Epithelial cell of esophagus (primary cell): Measurements from ENCODE around the gene DDX41.

Experiments
- DNase-seq: peaks from one replicate; pipeline ENCODE4 v3.0.0; 2010; ENCODE audit warnings: low read depth
- H3K4me3 ChIP-seq: 2 replicates; pipeline ENCODE4 v1.5.1; 2011; ENCODE audit warnings: mild to moderate bottlenecking, low read length, control low read depth
- TF ChIP-seq, protein P1 (sequence below): IDR thresholded peaks from 2 replicates; pipeline ENCODE4 v1.5.1; 2011; ENCODE audit warnings: low read depth, mild to moderate bottlenecking, low read length, control low read depth, inconsistent platforms; ENCODE audit not compliant: insufficient read depth; ENCODE audit errors: missing control alignments

The DDX41 gene

DNA sequence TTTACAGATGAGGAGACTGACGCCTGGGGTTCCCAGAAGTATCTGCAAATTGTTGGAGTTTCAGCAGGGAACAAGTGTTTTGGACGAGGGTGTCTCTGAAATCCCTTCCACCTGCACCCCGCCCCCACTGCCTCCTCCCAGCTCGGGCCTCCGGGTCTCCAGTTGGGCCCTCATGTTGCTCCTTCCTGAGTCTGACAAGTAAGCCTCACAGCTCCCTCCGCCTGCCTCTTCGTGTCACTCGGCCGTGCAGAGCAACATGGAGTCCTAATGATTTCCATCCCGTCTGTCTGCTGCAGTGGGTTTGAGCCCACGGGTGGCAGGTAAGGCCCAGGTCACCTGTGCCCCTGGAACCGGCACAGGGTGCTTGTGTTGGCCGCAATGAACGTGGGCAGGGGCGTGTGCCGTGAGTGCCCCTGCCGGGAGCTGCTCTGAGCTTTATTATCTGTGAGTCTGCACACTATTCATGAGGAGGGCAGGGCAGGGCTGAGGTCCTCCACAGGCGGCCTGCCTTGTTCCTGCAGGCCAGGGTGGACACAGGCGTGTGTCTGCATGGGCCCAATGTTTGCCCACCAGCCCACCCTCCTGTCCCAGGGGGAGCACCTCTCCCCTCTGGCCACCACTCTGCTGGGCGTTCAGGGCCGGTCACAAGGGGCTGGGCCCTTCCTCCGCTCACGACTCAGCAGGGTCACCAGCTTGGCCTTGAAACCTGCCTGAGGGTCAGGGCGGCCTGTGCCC lies 13.2 kb downstream of the DDX41 start:
- no peak for DNase-seq
- TF ChIP-seq, protein P1, sequence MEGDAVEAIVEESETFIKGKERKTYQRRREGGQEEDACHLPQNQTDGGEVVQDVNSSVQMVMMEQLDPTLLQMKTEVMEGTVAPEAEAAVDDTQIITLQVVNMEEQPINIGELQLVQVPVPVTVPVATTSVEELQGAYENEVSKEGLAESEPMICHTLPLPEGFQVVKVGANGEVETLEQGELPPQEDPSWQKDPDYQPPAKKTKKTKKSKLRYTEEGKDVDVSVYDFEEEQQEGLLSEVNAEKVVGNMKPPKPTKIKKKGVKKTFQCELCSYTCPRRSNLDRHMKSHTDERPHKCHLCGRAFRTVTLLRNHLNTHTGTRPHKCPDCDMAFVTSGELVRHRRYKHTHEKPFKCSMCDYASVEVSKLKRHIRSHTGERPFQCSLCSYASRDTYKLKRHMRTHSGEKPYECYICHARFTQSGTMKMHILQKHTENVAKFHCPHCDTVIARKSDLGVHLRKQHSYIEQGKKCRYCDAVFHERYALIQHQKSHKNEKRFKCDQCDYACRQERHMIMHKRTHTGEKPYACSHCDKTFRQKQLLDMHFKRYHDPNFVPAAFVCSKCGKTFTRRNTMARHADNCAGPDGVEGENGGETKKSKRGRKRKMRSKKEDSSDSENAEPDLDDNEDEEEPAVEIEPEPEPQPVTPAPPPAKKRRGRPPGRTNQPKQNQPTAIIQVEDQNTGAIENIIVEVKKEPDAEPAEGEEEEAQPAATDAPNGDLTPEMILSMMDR = no peak
- H3K4me3 ChIP-seq = no peak overlapping the region

DNA sequence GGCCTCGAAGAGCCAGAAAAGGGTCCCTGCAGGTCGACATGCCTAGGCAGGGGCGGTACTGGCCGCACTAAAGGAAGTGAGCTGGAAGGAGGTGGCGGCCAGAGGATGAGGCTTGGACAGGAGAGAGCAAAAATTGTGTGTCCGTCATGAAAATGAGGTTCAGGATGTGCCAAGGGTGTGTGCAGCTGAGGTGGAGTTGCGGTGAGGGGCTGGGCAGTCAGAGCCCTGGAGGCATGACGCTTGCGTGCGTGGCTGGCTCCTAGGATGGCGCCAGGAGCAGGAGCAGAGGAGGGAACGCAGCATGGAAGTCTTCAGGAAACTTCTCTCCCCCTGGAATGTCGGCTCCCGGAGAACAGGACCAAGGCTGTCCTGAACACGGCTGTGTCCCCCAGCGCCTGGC lies 13.9 kb downstream of the DDX41 start:
- TF ChIP-seq, protein P1 = no peak
- no peak overlapping the region for H3K4me3 ChIP-seq
- no peak for DNase-seq

DNA sequence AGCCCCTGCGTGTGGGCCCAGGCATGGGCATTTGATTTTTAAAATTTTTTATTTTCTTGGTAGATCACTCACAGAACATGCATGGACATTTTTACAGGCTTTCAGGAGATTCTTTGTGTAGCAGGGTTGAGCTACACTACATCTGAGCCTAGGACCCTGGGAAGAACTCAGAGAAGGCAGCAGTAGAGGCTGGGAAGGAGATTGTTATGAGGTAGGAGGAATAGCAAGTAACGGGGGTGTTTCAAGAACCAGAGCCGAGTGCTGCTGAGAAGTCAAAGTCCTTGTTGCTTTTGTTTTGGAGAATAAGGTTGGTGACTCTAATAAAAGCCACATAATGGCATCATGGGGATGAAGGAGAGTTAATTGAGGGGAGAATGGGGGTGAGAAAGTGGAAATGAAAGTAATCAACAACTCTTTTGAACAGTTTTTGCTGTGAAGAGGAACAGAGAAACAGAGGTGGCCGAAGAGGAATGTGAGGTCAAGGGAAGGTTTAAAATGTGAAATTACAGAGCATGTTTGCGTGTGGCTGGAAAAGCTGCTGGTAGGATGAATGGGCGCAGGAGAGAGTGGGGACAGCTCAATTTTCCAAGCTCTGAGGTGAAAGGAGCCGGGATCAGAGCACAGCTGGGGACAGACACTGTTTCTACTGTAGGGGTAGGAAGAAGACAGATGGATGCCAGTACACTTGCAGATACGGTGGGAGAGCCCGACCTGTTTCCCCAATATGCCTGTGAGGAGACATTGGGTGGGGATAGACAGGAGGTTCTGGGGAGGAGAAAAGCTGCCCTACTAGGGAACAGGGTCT lies 14.7 kb downstream of the DDX41 start:
- DNase-seq = no peak
- TF ChIP-seq, protein P1 = no peak
- no peak overlapping the region for H3K4me3 ChIP-seq

DNA sequence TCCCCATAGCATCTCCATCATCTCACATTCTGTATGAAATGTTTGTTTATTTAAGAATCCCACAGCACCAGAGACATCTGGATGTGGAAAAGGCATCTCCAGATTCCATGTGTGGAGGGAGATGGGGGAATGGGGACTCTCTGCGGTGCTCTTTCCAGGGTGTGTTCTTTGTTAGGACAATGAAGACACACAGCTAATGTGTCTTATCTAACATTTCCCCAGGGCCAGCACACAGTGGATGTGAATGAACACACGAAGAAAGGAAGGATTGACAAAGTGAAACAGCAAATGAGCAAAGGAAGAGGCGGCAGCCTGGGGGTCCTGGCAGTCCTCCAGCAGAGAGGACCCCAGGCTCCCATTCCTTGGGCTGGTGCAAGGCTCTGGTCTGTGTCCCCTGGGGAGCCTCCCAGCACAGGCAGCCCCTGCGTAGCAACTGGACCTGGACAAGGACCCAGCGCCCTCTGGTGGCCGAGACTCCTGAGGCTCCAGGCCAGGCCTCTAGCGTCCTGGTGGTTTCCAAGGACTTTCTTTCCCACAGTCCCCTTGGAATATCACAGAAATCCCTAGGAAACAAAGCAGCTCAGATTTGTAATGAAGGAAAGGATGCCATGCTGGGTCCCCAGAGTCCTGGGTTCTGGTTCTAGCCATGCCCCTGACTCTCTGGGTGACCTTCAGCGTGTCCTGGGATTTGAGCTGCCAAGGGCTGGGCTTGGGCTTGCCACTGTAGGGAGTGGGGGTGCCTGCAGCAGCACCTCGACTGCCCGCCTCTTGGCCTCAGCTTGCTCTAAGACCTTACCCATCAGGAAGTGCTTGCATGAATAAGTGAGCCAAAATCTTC lies 15.9 kb downstream of the DDX41 start:
- no peak overlapping the region for H3K4me3 ChIP-seq
- DNase-seq = peak; percentile 82
- TF ChIP-seq, protein P1 = peak; percentile 92

GRCh38 chr5:177499842-177500241 lies 16.9 kb downstream of the DDX41 start:
- H3K4me3 ChIP-seq = no peak overlapping the region
- TF ChIP-seq, protein P1 = no peak
- DNase-seq = no peak

- peak; percentile 29 for DNase-seq
- TF ChIP-seq, protein P1 = no peak
- H3K4me3 ChIP-seq = peak overlapping the region; percentile 75
Observed at GRCh38 chr5:177498013-177498787, 18.6 kb downstream of the DDX41 start.
